Skin epidermis (tissue), 12 donors: ENCODE results near the gene KCNAB1.

Experiments
- H3K27ac ChIP-seq, 21 experiments: fragments of 200-600 bp; sonication (generic) in 11 of 21; one replicate each; pipeline ENCODE4 v1.5.0; 2020; ENCODE audit warnings: mild to moderate bottlenecking in 3 of 21, inconsistent platforms in 2 of 21, moderate library complexity in 2 of 21
- H3K4me3 ChIP-seq, 7 experiments: fragments of 200-600 bp; sonication (generic) in 2 of 7; one replicate each; pipeline ENCODE4 v1.5.0; 2020; ENCODE audit warnings: inconsistent platforms in 2 of 7, mild to moderate bottlenecking in 2 of 7, moderate library complexity in 1 of 7

Gene KCNAB1

GRCh38 chr3:156300929-156301840 lies 180.8 kb downstream of the KCNAB1 start:
- Histone ChIP-seq H3K27ac (peak overlapping the region in 4 of 21 experiments; percentile 3 to 60 (median 22)), H3K4me3 (no peak overlapping the region)

GRCh38 chr3:156303001-156303707 lies 182.8 kb downstream of the KCNAB1 start:
- H3K4me3 ChIP-seq: no peak overlapping the region
- H3K27ac ChIP-seq: no peak overlapping the region

- H3K4me3 ChIP-seq: no peak overlapping the region
- peak overlapping the region in 1 of 21 experiments; percentile 11 for H3K27ac ChIP-seq
These were observed 184.0 kb downstream of the KCNAB1 start for GRCh38 chr3:156304406-156304805.

GRCh38 chr3:156305672-156306071 lies 185.3 kb downstream of the KCNAB1 start:
- Histone ChIP-seq H3K4me3 (no peak overlapping the region), H3K27ac (no peak overlapping the region)

- Histone ChIP-seq H3K4me3 (no peak overlapping the region), H3K27ac (no peak overlapping the region)
These were observed 187.3 kb downstream of the KCNAB1 start for GRCh38 chr3:156307704-156308103.

- H3K27ac ChIP-seq: no peak overlapping the region
- no peak overlapping the region for H3K4me3 ChIP-seq
These were observed 191.1 kb downstream of the KCNAB1 start for GRCh38 chr3:156311431-156311830.

- no peak overlapping the region for H3K4me3 ChIP-seq
- H3K27ac ChIP-seq: no peak overlapping the region
These were observed 191.6 kb downstream of the KCNAB1 start for GRCh38 chr3:156311930-156312329.

GRCh38 chr3:156316076-156316475 lies 195.7 kb downstream of the KCNAB1 start:
- H3K27ac ChIP-seq: no peak overlapping the region
- no peak overlapping the region for H3K4me3 ChIP-seq

- Histone ChIP-seq H3K27ac (no peak overlapping the region), H3K4me3 (no peak overlapping the region)
These were observed 197.2 kb downstream of the KCNAB1 start for GRCh38 chr3:156317462-156318074.

- no peak overlapping the region for H3K4me3 ChIP-seq
- H3K27ac ChIP-seq: no peak overlapping the region
These were observed 201.6 kb downstream of the KCNAB1 start for GRCh38 chr3:156321945-156322344.

- no peak overlapping the region for H3K27ac ChIP-seq
- no peak overlapping the region for H3K4me3 ChIP-seq
These were observed 203.1 kb downstream of the KCNAB1 start for GRCh38 chr3:156323466-156323865.

- Histone ChIP-seq H3K4me3 (no peak overlapping the region), H3K27ac (no peak overlapping the region)
These were observed 210.0 kb downstream of the KCNAB1 start for GRCh38 chr3:156330415-156330814.

GRCh38 chr3:156332304-156332703 lies 211.9 kb downstream of the KCNAB1 start:
- Histone ChIP-seq H3K27ac (no peak overlapping the region), H3K4me3 (no peak overlapping the region)

- Histone ChIP-seq H3K4me3 (no peak overlapping the region), H3K27ac (no peak overlapping the region)
These were observed 214.6 kb downstream of the KCNAB1 start for GRCh38 chr3:156334841-156335545.

GRCh38 chr3:156339491-156339890 lies 219.1 kb downstream of the KCNAB1 start:
- no peak overlapping the region for H3K27ac ChIP-seq

GRCh38 chr3:156341332-156341731 lies 221.0 kb downstream of the KCNAB1 start:
- no peak overlapping the region for H3K27ac ChIP-seq
- no peak overlapping the region for H3K4me3 ChIP-seq

More at GRCh38 chr3:156339491-156339890, 219.1 kb downstream of the KCNAB1 start:
- H3K4me3 ChIP-seq: no peak overlapping the region

GRCh38 chr3:156341831-156342416 lies 221.5 kb downstream of the KCNAB1 start:
- H3K4me3 ChIP-seq: no peak overlapping the region
- H3K27ac ChIP-seq: no peak overlapping the region

- H3K27ac ChIP-seq: no peak overlapping the region
These were observed 223.8 kb downstream of the KCNAB1 start for GRCh38 chr3:156344215-156344614.

GRCh38 chr3:156349111-156349510 lies 228.7 kb downstream of the KCNAB1 start:
- Histone ChIP-seq H3K4me3 (no peak overlapping the region), H3K27ac (no peak overlapping the region)

More at GRCh38 chr3:156344215-156344614, 223.8 kb downstream of the KCNAB1 start:
- H3K4me3 ChIP-seq: no peak overlapping the region
